ENCODE results near the gene KRTAP10-1. TPM values are rescaled to one million over a fixed set of nuclear protein-coding genes. Genes with fewer than 3 reads are reported as not detected.

The KRTAP10-1 gene
- total RNA-seq, 1 experiment from 2014 or later, result not detected

GRCh38 chr21:44571844-44572782 lies 32.1 kb upstream of the KRTAP10-1 start:
- H3K27me3 ChIP-seq (ENCODE audit: control insufficient read depth, insufficient read depth, low read length), result no peaks in the 10 kb centered on the region
- ATAC-seq (no peak), DNase-seq (ENCODE audit: low read depth, low spot score) (no peak)
- intact Hi-C loops (cut with micrococcal nuclease; ENCODE audit: unreplicated experiment) (no loop called here), in situ Hi-C loops (cut with HindIII; ENCODE audit: low pct_unique_long_range_greater_than_20kb, low sequenced_read_pairs) (no loop called here)
- no TSS peak for BruUV-seq (replicated peaks)
- ChIA-PET CTCF (no interaction called here), POLR2A (no interaction called here)
- H3K4me3 ChIP-seq (ENCODE audit: low read depth in 2 of 2, low read length in 2 of 2), result no peak overlapping the region
- no peaks in the 10 kb centered on the region for H3K9me3 ChIP-seq (ENCODE audit: control insufficient read depth, insufficient read depth, low read depth, low read length)
- TF ChIP-seq SIN3A (IDR thresholded peaks at IDR 0.05; ENCODE audit: borderline replicate concordance, insufficient read depth, low read depth, low read length) (no peak), CTCF (IDR thresholded peaks at IDR 0.05) (no peak), TCF7L2 (IDR thresholded peaks at IDR 0.05; ENCODE audit: low read depth, low read length) (no peak), REST (IDR thresholded peaks at IDR 0.05; ENCODE audit: insufficient read depth in 1 of 2, low read depth in 2 of 2, low read length in 1 of 2) (no peak), POLR2AphosphoS5 (IDR thresholded peaks at IDR 0.05; ENCODE audit: low read depth, low read length) (no peak)
- H3K36me3 ChIP-seq (ENCODE audit: control insufficient read depth, insufficient read depth, low read length), result no peaks in the 10 kb centered on the region
- peaks cover 5% of the 10 kb centered on the region; the same call in 1 of the 2 replicates for H3K4me1 ChIP-seq (ENCODE audit: control insufficient read depth, insufficient read depth, low read length)
- no peak overlapping the region for H3K27ac ChIP-seq (ENCODE audit: low read length)

- TF ChIP-seq SIN3A (IDR thresholded peaks at IDR 0.05; ENCODE audit: borderline replicate concordance, insufficient read depth, low read depth, low read length) (no peak), REST (IDR thresholded peaks at IDR 0.05; ENCODE audit: insufficient read depth in 1 of 2, low read depth in 2 of 2, low read length in 1 of 2) (no peak), POLR2AphosphoS5 (IDR thresholded peaks at IDR 0.05; ENCODE audit: low read depth, low read length) (no peak), CTCF (IDR thresholded peaks at IDR 0.05) (no peak), TCF7L2 (IDR thresholded peaks at IDR 0.05; ENCODE audit: low read depth, low read length) (no peak)
- Histone ChIP-seq H3K4me3 (ENCODE audit: low read depth in 2 of 2, low read length in 2 of 2) (no peak overlapping the region), H3K4me1 (ENCODE audit: control insufficient read depth, insufficient read depth, low read length) (peaks cover 5% of the 10 kb centered on the region; the same call in 1 of the 2 replicates), H3K27ac (ENCODE audit: low read length) (no peak overlapping the region), H3K27me3 (ENCODE audit: control insufficient read depth, insufficient read depth, low read length) (no peaks in the 10 kb centered on the region), H3K36me3 (ENCODE audit: control insufficient read depth, insufficient read depth, low read length) (no peaks in the 10 kb centered on the region), H3K9me3 (ENCODE audit: control insufficient read depth, insufficient read depth, low read depth, low read length) (no peaks in the 10 kb centered on the region)
- in situ Hi-C loops (cut with HindIII; ENCODE audit: low pct_unique_long_range_greater_than_20kb, low sequenced_read_pairs), result no loop called here
- ATAC-seq (no peak), DNase-seq (ENCODE audit: low read depth, low spot score) (no peak)
- BruUV-seq (replicated peaks), result no TSS peak
- intact Hi-C loops (cut with micrococcal nuclease; ENCODE audit: unreplicated experiment), result no loop called here
- POLR2A ChIA-PET, result no interaction called here
- CTCF ChIA-PET, result no interaction called here
These were observed 31.3 kb upstream of the KRTAP10-1 start for GRCh38 chr21:44571296-44571695.
